GM23338 (cell line): ENCODE data around the gene SMYD3. TPM values are rescaled to one million over a fixed set of nuclear protein-coding genes. Genes with fewer than 3 reads are reported as not detected.

ENCODE experiments used
- ATAC-seq: fragments of 200-7000 bp; cut with Tn5 transposase; 3 replicates; pipeline ENCODE4 v1.9.1; 2020
- DNase-seq: peaks from one replicate; pipeline ENCODE4 v3.0.0-alpha.2; 2015; ENCODE audit warnings: low spot score
- H2AFZ ChIP-seq: fragments of 200-600 bp; sonication (generic); 2 replicates; pipeline ENCODE4 v1.8.0; 2016; ENCODE audit warnings: antibody characterized with exemption, mild to moderate bottlenecking, moderate library complexity
- H3F3A ChIP-seq: fragments of 200-600 bp; sonication (generic); replicated peaks from 2 replicates; pipeline ENCODE4 v1.8.0; 2017; ENCODE audit warnings: antibody characterized with exemption, mixed run types, low read depth
- H3K27ac ChIP-seq: fragments of 200-600 bp; sonication (generic); 2 replicates; pipeline ENCODE4 v1.6.1; 2016; ENCODE audit warnings: low read depth
- H3K27me3 ChIP-seq: fragments of 200-600 bp; sonication (generic); 2 replicates; pipeline ENCODE4 v1.8.0; 2016; ENCODE audit warnings: mild to moderate bottlenecking, mixed run types, moderate library complexity; ENCODE audit not compliant: insufficient read depth
- H3K36me3 ChIP-seq: fragments of 200-600 bp; sonication (generic); 2 replicates; pipeline ENCODE4 v1.8.0; 2016; ENCODE audit warnings: mild to moderate bottlenecking; ENCODE audit not compliant: insufficient read depth
- H3K4me1 ChIP-seq: fragments of 200-600 bp; sonication (generic); 2 replicates; pipeline ENCODE4 v1.8.0; 2016; ENCODE audit warnings: mild to moderate bottlenecking, moderate library complexity; ENCODE audit not compliant: insufficient read depth
- H3K4me2 ChIP-seq: fragments of 200-600 bp; sonication (generic); 2 replicates; pipeline ENCODE4 v1.7.1; 2017; ENCODE audit warnings: mixed run types
- H3K4me3 ChIP-seq: fragments of 200-600 bp; sonication (generic); 2 replicates; pipeline ENCODE4 v1.6.1; 2016; ENCODE audit warnings: mixed run types
- H3K79me2 ChIP-seq: fragments of 200-600 bp; sonication (generic); replicated peaks from 2 replicates; pipeline ENCODE4 v1.8.0; 2017; ENCODE audit warnings: mild to moderate bottlenecking; ENCODE audit not compliant: insufficient read depth
- H3K9me2 ChIP-seq: fragments of 200-600 bp; sonication (generic); 2 replicates; pipeline ENCODE4 v1.8.0; 2017; ENCODE audit not compliant: insufficient read depth
- H4K20me1 ChIP-seq: fragments of 200-600 bp; sonication (generic); replicated peaks from 2 replicates; pipeline ENCODE4 v1.8.0; 2017; ENCODE audit warnings: mild to moderate bottlenecking; ENCODE audit not compliant: insufficient read depth
- H3K27ac Mint-ChIP-seq: 2 replicates; pipeline ENCODE4 v1.8.0; 2020; ENCODE audit warnings: inconsistent platforms, mild to moderate bottlenecking, moderate library complexity, mixed read lengths
- H3K27me3 Mint-ChIP-seq: 3 replicates; pipeline ENCODE4 v1.8.0; 2022; ENCODE audit warnings: low read depth, mild to moderate bottlenecking, moderate library complexity, mixed read lengths, inconsistent platforms; ENCODE audit not compliant: insufficient read depth, poor library complexity
- H3K36me3 Mint-ChIP-seq: 3 replicates; pipeline ENCODE4 v1.8.0; 2021; ENCODE audit warnings: low read depth, mild to moderate bottlenecking, inconsistent platforms, moderate library complexity, mixed read lengths
- H3K4me1 Mint-ChIP-seq: 3 replicates; pipeline ENCODE4 v1.8.0; 2020; ENCODE audit warnings: mild to moderate bottlenecking, inconsistent platforms, mixed read lengths
- H3K4me3 Mint-ChIP-seq: 3 replicates; pipeline ENCODE4 v1.8.0; 2021; ENCODE audit warnings: moderate library complexity, mild to moderate bottlenecking, inconsistent platforms, mixed read lengths
- H3K9me3 Mint-ChIP-seq: 3 replicates; pipeline ENCODE4 v1.8.0; 2020; ENCODE audit warnings: moderate library complexity, mild to moderate bottlenecking, inconsistent platforms, mixed read lengths
- CREB1 ChIP-seq: fragments of 250-450 bp; sonication (Bioruptor Pico); IDR thresholded peaks from 2 replicates; pipeline ENCODE4 v1.5.0; 2020; ENCODE audit warnings: low read depth, mild to moderate bottlenecking, moderate library complexity
- POLR2AphosphoS5 ChIP-seq: IDR thresholded peaks from 2 replicates; pipeline ENCODE4 v1.6.1; 2016; ENCODE audit warnings: antibody characterized with exemption, low read depth
- STAT1 ChIP-seq: IDR thresholded peaks from one replicate; pipeline ENCODE4 v1.6.1; 2016; ENCODE audit warnings: antibody characterized with exemption; ENCODE audit not compliant: unreplicated experiment
- ZNF114 ChIP-seq: fragments of 250-450 bp; sonication (Bioruptor Pico); IDR thresholded peaks from 2 replicates; pipeline ENCODE4 v1.5.0; 2020; ENCODE audit warnings: mild to moderate bottlenecking, moderate library complexity
- polyA plus RNA-seq: library from polyadenylated mRNA; unstranded; fragments of >200 nt; fragmentation: Nextera tagmentation; extraction: Ambion mirVana; gene quantifications from 2 replicates; pipeline ENCODE4 v1.2.1, GENCODE V29; 2016
- total RNA-seq: library from RNA; depleted of rRNA; stranded (reverse); fragments of >200 nt; shearing (Covaris generic); gene quantifications from 2 replicates; pipeline ENCODE4 v1.2.3, GENCODE V29; 2014
- TF ChIP-seq, protein P1 (sequence below): fragments of 250-450 bp; sonication (Bioruptor Pico); IDR thresholded peaks from 2 replicates; pipeline ENCODE4 v1.5.0; 2020; ENCODE audit warnings: mild to moderate bottlenecking, moderate library complexity
- TF ChIP-seq, protein P2 (sequence below): IDR thresholded peaks from 2 replicates; pipeline ENCODE4 v1.6.1; 2016; ENCODE audit warnings: antibody characterized with exemption

SMYD3 gene
- total and polyA plus RNA-seq, 2 experiments from 2014 or later: 31.8 to 34.4 TPM

DNA sequence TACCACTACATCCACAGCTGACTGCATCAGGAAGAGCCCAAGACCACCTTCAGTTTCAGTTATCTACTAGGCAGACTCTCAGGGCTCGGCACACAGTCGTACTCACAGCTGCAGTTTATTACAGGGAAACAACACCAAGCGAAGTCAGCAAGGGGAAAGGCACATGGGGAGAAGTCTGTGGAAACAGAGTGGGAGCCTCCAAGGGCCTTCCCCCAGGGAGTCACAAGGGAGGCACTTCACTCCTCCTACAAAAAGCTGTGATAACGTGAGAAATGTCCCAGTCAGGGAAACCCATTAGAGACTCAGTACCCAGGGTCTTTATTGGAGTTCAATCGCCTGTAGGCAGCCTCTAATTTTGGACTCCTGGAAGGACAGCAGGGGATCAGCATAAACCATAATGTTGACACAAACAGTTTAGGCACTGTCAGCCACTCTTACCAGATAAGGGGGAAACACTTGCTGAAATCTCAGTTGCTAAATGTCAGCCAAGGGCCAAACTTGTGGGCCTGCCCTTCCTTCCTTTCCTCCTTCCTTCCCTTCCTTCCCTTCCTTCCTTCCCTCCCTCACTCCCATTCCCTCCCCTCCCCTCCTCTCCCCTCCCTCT is 444.0 kb downstream of the SMYD3 start (continued):
- TF ChIP-seq, protein P1, sequence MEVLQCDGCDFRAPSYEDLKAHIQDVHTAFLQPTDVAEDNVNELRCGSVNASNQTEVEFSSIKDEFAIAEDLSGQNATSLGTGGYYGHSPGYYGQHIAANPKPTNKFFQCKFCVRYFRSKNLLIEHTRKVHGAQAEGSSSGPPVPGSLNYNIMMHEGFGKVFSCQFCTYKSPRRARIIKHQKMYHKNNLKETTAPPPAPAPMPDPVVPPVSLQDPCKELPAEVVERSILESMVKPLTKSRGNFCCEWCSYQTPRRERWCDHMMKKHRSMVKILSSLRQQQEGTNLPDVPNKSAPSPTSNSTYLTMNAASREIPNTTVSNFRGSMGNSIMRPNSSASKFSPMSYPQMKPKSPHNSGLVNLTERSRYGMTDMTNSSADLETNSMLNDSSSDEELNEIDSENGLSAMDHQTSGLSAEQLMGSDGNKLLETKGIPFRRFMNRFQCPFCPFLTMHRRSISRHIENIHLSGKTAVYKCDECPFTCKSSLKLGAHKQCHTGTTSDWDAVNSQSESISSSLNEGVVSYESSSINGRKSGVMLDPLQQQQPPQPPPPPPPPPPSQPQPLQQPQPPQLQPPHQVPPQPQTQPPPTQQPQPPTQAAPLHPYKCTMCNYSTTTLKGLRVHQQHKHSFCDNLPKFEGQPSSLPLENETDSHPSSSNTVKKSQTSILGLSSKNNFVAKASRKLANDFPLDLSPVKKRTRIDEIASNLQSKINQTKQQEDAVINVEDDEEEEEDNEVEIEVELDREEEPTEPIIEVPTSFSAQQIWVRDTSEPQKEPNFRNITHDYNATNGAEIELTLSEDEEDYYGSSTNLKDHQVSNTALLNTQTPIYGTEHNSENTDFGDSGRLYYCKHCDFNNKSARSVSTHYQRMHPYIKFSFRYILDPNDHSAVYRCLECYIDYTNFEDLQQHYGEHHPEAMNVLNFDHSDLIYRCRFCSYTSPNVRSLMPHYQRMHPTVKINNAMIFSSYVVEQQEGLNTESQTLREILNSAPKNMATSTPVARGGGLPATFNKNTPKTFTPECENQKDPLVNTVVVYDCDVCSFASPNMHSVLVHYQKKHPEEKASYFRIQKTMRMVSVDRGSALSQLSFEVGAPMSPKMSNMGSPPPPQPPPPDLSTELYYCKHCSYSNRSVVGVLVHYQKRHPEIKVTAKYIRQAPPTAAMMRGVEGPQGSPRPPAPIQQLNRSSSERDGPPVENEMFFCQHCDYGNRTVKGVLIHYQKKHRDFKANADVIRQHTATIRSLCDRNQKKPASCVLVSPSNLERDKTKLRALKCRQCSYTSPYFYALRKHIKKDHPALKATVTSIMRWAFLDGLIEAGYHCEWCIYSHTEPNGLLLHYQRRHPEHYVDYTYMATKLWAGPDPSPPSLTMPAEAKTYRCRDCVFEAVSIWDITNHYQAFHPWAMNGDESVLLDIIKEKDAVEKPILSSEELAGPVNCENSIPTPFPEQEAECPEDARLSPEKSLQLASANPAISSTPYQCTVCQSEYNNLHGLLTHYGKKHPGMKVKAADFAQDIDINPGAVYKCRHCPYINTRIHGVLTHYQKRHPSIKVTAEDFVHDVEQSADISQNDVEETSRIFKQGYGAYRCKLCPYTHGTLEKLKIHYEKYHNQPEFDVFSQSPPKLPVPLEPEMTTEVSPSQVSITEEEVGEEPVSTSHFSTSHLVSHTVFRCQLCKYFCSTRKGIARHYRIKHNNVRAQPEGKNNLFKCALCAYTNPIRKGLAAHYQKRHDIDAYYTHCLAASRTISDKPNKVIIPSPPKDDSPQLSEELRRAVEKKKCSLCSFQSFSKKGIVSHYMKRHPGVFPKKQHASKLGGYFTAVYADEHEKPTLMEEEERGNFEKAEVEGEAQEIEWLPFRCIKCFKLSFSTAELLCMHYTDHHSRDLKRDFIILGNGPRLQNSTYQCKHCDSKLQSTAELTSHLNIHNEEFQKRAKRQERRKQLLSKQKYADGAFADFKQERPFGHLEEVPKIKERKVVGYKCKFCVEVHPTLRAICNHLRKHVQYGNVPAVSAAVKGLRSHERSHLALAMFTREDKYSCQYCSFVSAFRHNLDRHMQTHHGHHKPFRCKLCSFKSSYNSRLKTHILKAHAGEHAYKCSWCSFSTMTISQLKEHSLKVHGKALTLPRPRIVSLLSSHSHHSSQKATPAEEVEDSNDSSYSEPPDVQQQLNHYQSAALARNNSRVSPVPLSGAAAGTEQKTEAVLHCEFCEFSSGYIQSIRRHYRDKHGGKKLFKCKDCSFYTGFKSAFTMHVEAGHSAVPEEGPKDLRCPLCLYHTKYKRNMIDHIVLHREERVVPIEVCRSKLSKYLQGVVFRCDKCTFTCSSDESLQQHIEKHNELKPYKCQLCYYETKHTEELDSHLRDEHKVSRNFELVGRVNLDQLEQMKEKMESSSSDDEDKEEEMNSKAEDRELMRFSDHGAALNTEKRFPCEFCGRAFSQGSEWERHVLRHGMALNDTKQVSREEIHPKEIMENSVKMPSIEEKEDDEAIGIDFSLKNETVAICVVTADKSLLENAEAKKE: no peak
- TF ChIP-seq POLR2AphosphoS5: no peak
- no peak for TF ChIP-seq ZNF114 (CRISPR knock-in tag)
- no peak for TF ChIP-seq STAT1
- TF ChIP-seq, protein P2, sequence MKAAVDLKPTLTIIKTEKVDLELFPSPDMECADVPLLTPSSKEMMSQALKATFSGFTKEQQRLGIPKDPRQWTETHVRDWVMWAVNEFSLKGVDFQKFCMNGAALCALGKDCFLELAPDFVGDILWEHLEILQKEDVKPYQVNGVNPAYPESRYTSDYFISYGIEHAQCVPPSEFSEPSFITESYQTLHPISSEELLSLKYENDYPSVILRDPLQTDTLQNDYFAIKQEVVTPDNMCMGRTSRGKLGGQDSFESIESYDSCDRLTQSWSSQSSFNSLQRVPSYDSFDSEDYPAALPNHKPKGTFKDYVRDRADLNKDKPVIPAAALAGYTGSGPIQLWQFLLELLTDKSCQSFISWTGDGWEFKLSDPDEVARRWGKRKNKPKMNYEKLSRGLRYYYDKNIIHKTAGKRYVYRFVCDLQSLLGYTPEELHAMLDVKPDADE: no peak

DNA sequence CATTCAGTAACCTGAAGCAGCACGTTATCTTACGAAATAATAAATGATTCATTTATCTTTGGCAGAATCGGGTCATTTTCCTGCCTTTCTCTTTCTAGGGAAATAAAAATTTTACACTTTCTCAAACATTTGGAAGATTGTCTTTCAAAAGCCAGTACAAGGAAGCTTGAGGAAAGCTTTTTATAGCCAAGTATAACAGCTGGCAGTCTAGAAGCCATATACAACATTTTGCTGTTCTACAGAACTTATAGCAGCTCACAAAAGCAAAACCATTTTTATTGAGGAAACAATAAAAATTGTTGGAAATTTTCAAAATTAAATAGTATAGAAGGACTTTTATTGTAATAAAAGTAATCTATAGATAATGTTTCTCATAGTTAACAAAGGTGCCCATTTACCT is 448.6 kb downstream of the SMYD3 start:
- H3F3A ChIP-seq: no peaks in the 10 kb centered on the region

More for the DNA sequence above, 448.6 kb downstream of the SMYD3 start:
- Histone ChIP-seq H3K4me2 (no peak overlapping the region), H3K4me1 (no peaks in the 10 kb centered on the region), H3K27ac (no peak overlapping the region), H3K4me3 (no peak overlapping the region), H3K9me2 (no peaks in the 10 kb centered on the region), H3K79me2 (no peaks in the 10 kb centered on the region), H4K20me1 (no peaks in the 10 kb centered on the region), H3K36me3 (no peaks in the 10 kb centered on the region), H2AFZ (no peak overlapping the region), H3K27me3 (no peaks in the 10 kb centered on the region)
- no peaks in the 10 kb centered on the region for H3K4me1 Mint-ChIP-seq
- H3K36me3 Mint-ChIP-seq: peaks cover 4% of the 10 kb centered on the region; the same call in 1 of the 3 replicates
- 0 out of 3 replicates have a peak, but pooled peaks cover 4% of the 10 kb centered on the region for H3K9me3 Mint-ChIP-seq
- TF ChIP-seq ZNF114 (CRISPR knock-in tag) (no peak), CREB1 (CRISPR knock-in tag) (no peak)
- no peak overlapping the region for H3K27ac Mint-ChIP-seq
- no peak overlapping the region for H3K4me3 Mint-ChIP-seq
- peaks cover 4% of the 10 kb centered on the region for H3K27me3 Mint-ChIP-seq
- no peak for DNase-seq
- no peak for ATAC-seq
